Natural killer cell (primary cell): Measurements from ENCODE around the gene LGMN. TPM values are rescaled to one million over a fixed set of nuclear protein-coding genes. Genes with fewer than 3 reads are reported as not detected.

Source experiments
- ATAC-seq, 3 donors: fragments of 150-1000 bp in 2 of 3; fragments of 200-7000 bp in 1 of 3; cut with Tn5 transposase; 1 replicate in 1 of 3; 2 replicates in 2 of 3; pipeline ENCODE4 v1.10.0; 2021; ENCODE audit warnings: mild to moderate bottlenecking in 2 of 3, moderate library complexity in 2 of 3
- DNase-seq, 2 donors: peaks; one replicate each; pipeline versions ENCODE4 v3.0.0 to v3.0.0-alpha.2; 2013 to 2021; ENCODE audit warnings: mixed read lengths in 1 of 2
- H3K27ac ChIP-seq: one replicate; pipeline ENCODE4 v1.5.1; 2013; ENCODE audit warnings: mild to moderate bottlenecking, low read length
- H3K27me3 ChIP-seq: one replicate; pipeline ENCODE4 v1.6.1; 2013; ENCODE audit warnings: low read length; ENCODE audit not compliant: control insufficient read depth, insufficient read depth
- H3K36me3 ChIP-seq: one replicate; pipeline ENCODE4 v1.6.1; 2013; ENCODE audit warnings: low read length; ENCODE audit not compliant: control insufficient read depth, insufficient read depth
- H3K4me1 ChIP-seq: one replicate; pipeline ENCODE4 v1.6.1; 2013; ENCODE audit warnings: low read length; ENCODE audit not compliant: control insufficient read depth, insufficient read depth
- H3K4me3 ChIP-seq: one replicate; pipeline ENCODE4 v1.5.1; 2013; ENCODE audit warnings: low read length
- H3K9me3 ChIP-seq: one replicate; pipeline ENCODE4 v1.6.1; 2013; ENCODE audit warnings: low read length; ENCODE audit not compliant: control insufficient read depth, insufficient read depth
- H3K27ac Mint-ChIP-seq, 2 donors: one replicate each; pipeline ENCODE4 v1.8.0; 2022; ENCODE audit warnings: mild to moderate bottlenecking in 2 of 2, mixed read lengths in 2 of 2, moderate library complexity in 1 of 2
- H3K27me3 Mint-ChIP-seq, 2 donors: one replicate each; pipeline ENCODE4 v1.8.0; 2022; ENCODE audit warnings: low read depth in 2 of 2, mixed read lengths in 2 of 2
- H3K36me3 Mint-ChIP-seq: one replicate; pipeline ENCODE4 v1.8.0; 2022; ENCODE audit warnings: mixed read lengths
- H3K4me1 Mint-ChIP-seq, 2 donors: one replicate each; pipeline ENCODE4 v1.8.0; 2022; ENCODE audit warnings: mixed read lengths in 2 of 2
- H3K4me3 Mint-ChIP-seq: one replicate; pipeline ENCODE4 v1.8.0; 2022; ENCODE audit warnings: mild to moderate bottlenecking, moderate library complexity, mixed read lengths
- H3K9me3 Mint-ChIP-seq, 2 donors: one replicate each; pipeline ENCODE4 v1.8.0; 2022; ENCODE audit warnings: mixed read lengths in 2 of 2
- WGBS: methylation state at CpG from one replicate; pipeline ENCODE4 v1.1.7; 2013; ENCODE audit warnings: missing lambda C conversion rate; ENCODE audit not compliant: insufficient coverage; 5-methylcytosine and 5-hydroxymethylcytosine counted together
- intact Hi-C: fragments of 100-400 bp; cut with micrococcal nuclease; formaldehyde crosslinking; loops from one replicate; pipeline ENCODE4 v1.14.2; 2022
- total RNA-seq, 4 donors: library from RNA; stranded (reverse); fragments of 120-200 nt in 1 of 4; gene quantifications; one replicate each; pipeline versions ENCODE4 v1.2.3 to v1.2.4, GENCODE V29; 2013 to 2022
- TF ChIP-seq, protein P1 (sequence below): fragments of 200-600 bp; IDR thresholded peaks from one replicate; pipeline ENCODE4 v1.8.0; 2022; ENCODE audit warnings: antibody characterized with exemption

Gene LGMN
- total RNA-seq, 3 donors from 2014 or later (not counting 1 experiment from before 2014, with no cell fraction given) = 0.39 to 6.1 (median 2.5) TPM

DNA sequence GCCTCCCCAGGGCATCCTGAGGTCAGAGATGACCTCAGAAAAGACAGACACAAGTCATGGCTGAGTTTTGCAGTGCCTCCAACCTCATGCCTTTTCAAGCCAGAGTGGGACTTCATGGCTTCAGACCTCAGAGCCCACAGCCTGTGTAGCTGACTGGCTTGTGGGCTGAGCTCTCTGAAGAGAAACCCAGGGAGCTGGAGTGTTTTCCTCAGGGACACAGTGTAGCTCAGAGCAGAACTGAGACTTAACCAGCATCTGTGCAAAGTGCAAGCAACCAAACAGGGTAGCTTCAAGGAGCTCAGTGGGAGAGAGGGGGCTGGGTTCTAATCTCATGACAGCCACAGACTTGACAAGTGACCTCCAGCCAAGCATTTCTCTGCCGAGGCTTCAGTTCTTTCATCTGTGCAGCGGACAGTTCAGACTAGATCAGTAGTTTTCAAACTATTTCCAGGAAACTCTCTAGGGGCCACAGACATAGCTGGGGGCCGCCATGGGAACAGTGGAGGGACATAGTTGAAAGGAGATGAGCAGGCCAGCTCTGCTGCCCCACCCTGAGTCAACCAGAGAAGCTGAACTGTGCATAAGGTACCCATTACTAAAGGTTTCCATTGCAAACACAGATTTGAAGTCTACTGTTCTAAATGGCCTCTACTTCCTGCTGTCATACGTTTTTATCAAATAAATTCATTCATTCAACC lies 80.0 kb downstream of the LGMN start:
- Mint-ChIP-seq H3K27ac (peak overlapping the region; percentile 96 to 99), H3K36me3 (peaks cover 6% of the 10 kb centered on the region), H3K9me3 (no peaks in the 10 kb centered on the region), H3K4me3 (peak overlapping the region; percentile 45), H3K4me1 (peaks cover 76 to 88% of the 10 kb centered on the region in 2 donors), H3K27me3 (no peaks in the 10 kb centered on the region)
- Histone ChIP-seq H3K9me3 (no peaks in the 10 kb centered on the region), H3K27ac (peak overlapping the region; percentile 34), H3K4me3 (no peak overlapping the region), H3K27me3 (no peaks in the 10 kb centered on the region), H3K4me1 (peaks cover 54% of the 10 kb centered on the region), H3K36me3 (peaks cover 63% of the 10 kb centered on the region)
- TF ChIP-seq, protein P1, sequence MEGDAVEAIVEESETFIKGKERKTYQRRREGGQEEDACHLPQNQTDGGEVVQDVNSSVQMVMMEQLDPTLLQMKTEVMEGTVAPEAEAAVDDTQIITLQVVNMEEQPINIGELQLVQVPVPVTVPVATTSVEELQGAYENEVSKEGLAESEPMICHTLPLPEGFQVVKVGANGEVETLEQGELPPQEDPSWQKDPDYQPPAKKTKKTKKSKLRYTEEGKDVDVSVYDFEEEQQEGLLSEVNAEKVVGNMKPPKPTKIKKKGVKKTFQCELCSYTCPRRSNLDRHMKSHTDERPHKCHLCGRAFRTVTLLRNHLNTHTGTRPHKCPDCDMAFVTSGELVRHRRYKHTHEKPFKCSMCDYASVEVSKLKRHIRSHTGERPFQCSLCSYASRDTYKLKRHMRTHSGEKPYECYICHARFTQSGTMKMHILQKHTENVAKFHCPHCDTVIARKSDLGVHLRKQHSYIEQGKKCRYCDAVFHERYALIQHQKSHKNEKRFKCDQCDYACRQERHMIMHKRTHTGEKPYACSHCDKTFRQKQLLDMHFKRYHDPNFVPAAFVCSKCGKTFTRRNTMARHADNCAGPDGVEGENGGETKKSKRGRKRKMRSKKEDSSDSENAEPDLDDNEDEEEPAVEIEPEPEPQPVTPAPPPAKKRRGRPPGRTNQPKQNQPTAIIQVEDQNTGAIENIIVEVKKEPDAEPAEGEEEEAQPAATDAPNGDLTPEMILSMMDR = no peak
- DNase-seq (no peak), ATAC-seq (no peak)
- intact Hi-C loops = no loop called here
- WGBS = 39% methylated on average over 4 of the region's 4 CpGs

DNA sequence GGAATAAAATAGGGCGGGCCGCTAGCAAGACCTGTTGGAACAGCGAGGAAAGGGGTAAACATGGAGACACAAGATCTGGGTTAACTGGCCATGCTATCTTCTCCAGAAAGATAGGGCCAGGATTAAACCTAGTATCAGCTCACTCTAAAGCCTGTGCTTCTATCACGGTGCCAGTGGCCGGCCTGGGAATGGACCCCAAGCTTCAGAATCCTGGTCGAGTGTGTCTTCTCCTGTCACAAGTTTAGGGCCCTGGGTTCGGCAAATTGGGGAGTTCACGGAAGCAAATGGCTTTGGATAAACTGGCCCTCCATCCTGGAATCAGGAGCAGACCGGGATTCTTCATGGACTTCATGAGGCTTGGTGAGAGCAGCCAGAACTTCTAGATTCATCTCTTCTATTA lies 82.2 kb downstream of the LGMN start:
- Mint-ChIP-seq H3K27ac (peak overlapping the region; percentile 96 to 99), H3K27me3 (no peaks in the 10 kb centered on the region), H3K9me3 (no peaks in the 10 kb centered on the region), H3K36me3 (peaks cover 6% of the 10 kb centered on the region), H3K4me3 (peak overlapping the region; percentile 68), H3K4me1 (peaks cover 82 to 91% of the 10 kb centered on the region in 2 donors)
- H3K4me1 ChIP-seq = peaks cover 60% of the 10 kb centered on the region
- H3K36me3 ChIP-seq = peaks cover 72% of the 10 kb centered on the region
- no peak for ATAC-seq
- intact Hi-C loops = no loop called here
- WGBS = 83% methylated on average over 9 of the region's 9 CpGs
- no peak overlapping the region for H3K4me3 ChIP-seq
- H3K27me3 ChIP-seq = no peaks in the 10 kb centered on the region
- DNase-seq = no peak
- peak overlapping the region; percentile 69 for H3K27ac ChIP-seq
- H3K9me3 ChIP-seq = no peaks in the 10 kb centered on the region
- TF ChIP-seq, protein P1 = no peak

DNA sequence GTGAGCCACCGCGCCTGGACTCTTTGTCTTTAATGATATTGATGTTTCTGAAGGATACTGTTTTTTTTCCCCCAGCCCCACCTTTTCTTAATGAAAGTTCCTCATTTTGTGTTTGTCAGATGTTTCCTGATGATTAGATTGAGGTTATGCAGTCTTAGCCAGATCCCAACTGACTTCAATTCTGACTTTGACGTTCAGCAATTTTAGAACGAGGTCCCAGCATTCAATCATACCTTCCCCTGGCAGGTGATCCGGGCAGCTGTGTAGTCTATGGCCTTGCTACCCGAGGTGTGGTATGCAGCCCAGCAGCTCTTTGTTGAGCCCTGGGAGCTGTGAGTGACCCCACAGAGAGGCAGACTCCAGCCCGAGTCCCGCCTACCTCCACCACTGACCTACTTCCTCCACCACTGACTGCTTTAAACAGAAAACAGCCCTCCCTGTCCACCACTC lies 82.7 kb downstream of the LGMN start:
- H3K27me3 ChIP-seq = no peaks in the 10 kb centered on the region
- 8% methylated on average over 6 of the region's 8 CpGs for WGBS
- H3K4me3 Mint-ChIP-seq = peak overlapping the region; percentile 68
- peak overlapping the region; percentile 69 for H3K27ac ChIP-seq
- H3K27me3 Mint-ChIP-seq = no peaks in the 10 kb centered on the region
- H3K4me1 Mint-ChIP-seq = peaks cover 81 to 90% of the 10 kb centered on the region in 2 donors
- peak; percentile 21 to 62 (median 37) for ATAC-seq
- TF ChIP-seq, protein P1 = no peak
- no peaks in the 10 kb centered on the region for H3K9me3 ChIP-seq
- H3K36me3 ChIP-seq = peaks cover 72% of the 10 kb centered on the region
- no peaks in the 10 kb centered on the region for H3K9me3 Mint-ChIP-seq
- peaks cover 6% of the 10 kb centered on the region for H3K36me3 Mint-ChIP-seq
- DNase-seq = no peak
- peak overlapping the region; percentile 96 to 99 for H3K27ac Mint-ChIP-seq
- peaks cover 60% of the 10 kb centered on the region for H3K4me1 ChIP-seq
- intact Hi-C loops = loop anchor here (2.0 kb wide), 1 partner anchor 15 kb away; no protein-coding TSS in a partner anchor
- no peak overlapping the region for H3K4me3 ChIP-seq
